Activated T-helper 2 cell treated with anti-CD3 and anti-CD28 coated beads, Interferon-gamma antibody, Interleukin-2, Interleukin-4, amounts not matched to agents 10 μg/mL and 5 μg/mL and 100 μg/mL, durations not matched to agents 14 hours and 24 hours and 36 hours (primary cell): ENCODE measurements around the gene DNAJB14. TPM values are rescaled to one million over a fixed set of nuclear protein-coding genes. Genes with fewer than 3 reads are reported as not detected.

Experiments
- DNase-seq: peaks from one replicate; pipeline ENCODE4 v3.0.0; 2021; ENCODE audit warnings: low spot score
- H3K27ac Mint-ChIP-seq: one replicate; pipeline ENCODE4 v1.8.0; 2021; ENCODE audit warnings: mixed read lengths
- H3K27me3 Mint-ChIP-seq: one replicate; pipeline ENCODE4 v1.8.0; 2021; ENCODE audit warnings: low read depth, mixed read lengths
- H3K36me3 Mint-ChIP-seq: one replicate; pipeline ENCODE4 v1.8.0; 2021; ENCODE audit warnings: low read depth, mixed read lengths
- H3K4me1 Mint-ChIP-seq: one replicate; pipeline ENCODE4 v1.8.0; 2021; ENCODE audit warnings: low read depth, mixed read lengths
- H3K4me3 Mint-ChIP-seq: one replicate; pipeline ENCODE4 v1.8.0; 2021; ENCODE audit warnings: low read depth, mild to moderate bottlenecking, moderate library complexity, mixed read lengths
- H3K9me3 Mint-ChIP-seq: one replicate; pipeline ENCODE4 v1.8.0; 2021; ENCODE audit warnings: mixed read lengths
- intact Hi-C: fragments of 100-400 bp; cut with micrococcal nuclease; formaldehyde crosslinking; loops from one replicate; pipeline ENCODE4 v1.15.1; 2023
- total RNA-seq: library from RNA; stranded (reverse); gene quantifications from 2 replicates; pipeline ENCODE4 v1.2.3, GENCODE V29; 2022

DNAJB14 gene
- total RNA-seq, 1 donor from 2014 or later, result 49.9 TPM

DNA sequence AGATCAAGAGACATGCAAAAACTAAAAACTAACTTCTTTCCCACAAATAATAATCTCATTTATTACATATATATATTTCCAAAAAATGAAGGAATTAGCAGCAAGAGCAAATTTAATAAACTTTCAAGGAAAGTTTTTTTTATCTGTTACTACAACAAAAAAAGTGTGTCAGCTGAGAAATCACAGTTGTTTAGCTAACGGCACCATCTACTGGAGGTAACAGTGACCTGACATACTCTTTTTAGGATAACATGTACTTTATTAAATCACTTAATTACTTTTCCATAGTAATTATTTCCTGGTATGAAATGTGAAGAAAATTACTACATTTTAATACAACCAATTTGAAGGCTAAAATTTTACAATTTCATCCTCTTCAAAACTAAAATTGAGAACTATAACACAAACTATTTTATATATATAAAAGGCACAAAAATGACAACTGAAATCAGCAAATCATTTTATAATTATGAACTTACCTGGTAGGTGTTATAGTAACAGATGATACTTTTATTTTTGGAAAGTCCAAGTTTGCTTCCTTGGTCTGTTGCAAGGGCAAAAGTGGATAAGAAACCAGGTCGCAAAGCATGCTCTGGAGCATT lies 61.3 kb downstream of the DNAJB14 start:
- intact Hi-C loops, result loop anchor here (1.0 kb wide), 2 partner anchors 74 to 322 kb away; no protein-coding TSS in a partner anchor
- Mint-ChIP-seq H3K9me3 (no peaks in the 10 kb centered on the region), H3K27ac (no peak overlapping the region), H3K36me3 (peaks cover 27% of the 10 kb centered on the region), H3K4me1 (no peaks in the 10 kb centered on the region), H3K27me3 (no peaks in the 10 kb centered on the region), H3K4me3 (no peak overlapping the region)
- no peak for DNase-seq

GRCh38 chr4:99879458-99879857 lies 67.0 kb downstream of the DNAJB14 start:
- Mint-ChIP-seq H3K9me3 (no peaks in the 10 kb centered on the region), H3K27ac (no peak overlapping the region), H3K4me3 (no peak overlapping the region), H3K36me3 (peaks cover 31% of the 10 kb centered on the region), H3K4me1 (no peaks in the 10 kb centered on the region), H3K27me3 (no peaks in the 10 kb centered on the region)
- intact Hi-C loops, result no loop called here
- DNase-seq, result no peak

DNA sequence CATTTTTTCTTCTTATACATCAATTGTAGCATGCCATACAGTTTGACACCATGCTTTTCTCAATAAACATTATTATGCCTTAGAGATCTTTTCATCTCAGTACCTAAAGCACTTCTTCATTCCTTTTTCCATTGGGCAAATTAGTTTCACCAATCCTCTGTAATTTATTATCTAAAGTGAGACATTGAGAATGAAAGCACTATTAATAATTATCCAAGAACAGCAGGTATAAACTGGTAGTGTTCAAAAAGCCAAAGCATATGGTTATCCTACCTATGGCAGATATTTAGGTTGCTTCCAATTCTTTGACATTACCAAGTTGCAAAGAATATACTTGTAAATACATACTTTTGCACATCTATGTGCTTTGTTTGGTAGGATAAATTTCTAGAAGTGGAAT lies 67.8 kb downstream of the DNAJB14 start:
- no peaks in the 10 kb centered on the region for H3K9me3 Mint-ChIP-seq
- H3K27me3 Mint-ChIP-seq, result no peaks in the 10 kb centered on the region
- H3K36me3 Mint-ChIP-seq, result peaks cover 35% of the 10 kb centered on the region
- intact Hi-C loops, result no loop called here
- no peak for DNase-seq
- H3K4me3 Mint-ChIP-seq, result no peak overlapping the region
- no peak overlapping the region for H3K27ac Mint-ChIP-seq
- H3K4me1 Mint-ChIP-seq, result no peaks in the 10 kb centered on the region

GRCh38 chr4:99876946-99877345 lies 69.5 kb downstream of the DNAJB14 start:
- Mint-ChIP-seq H3K27ac (no peak overlapping the region), H3K36me3 (peaks cover 34% of the 10 kb centered on the region), H3K4me3 (no peak overlapping the region), H3K4me1 (peaks cover 5% of the 10 kb centered on the region), H3K27me3 (no peaks in the 10 kb centered on the region), H3K9me3 (no peaks in the 10 kb centered on the region)
- DNase-seq, result no peak
- intact Hi-C loops, result no loop called here

DNA sequence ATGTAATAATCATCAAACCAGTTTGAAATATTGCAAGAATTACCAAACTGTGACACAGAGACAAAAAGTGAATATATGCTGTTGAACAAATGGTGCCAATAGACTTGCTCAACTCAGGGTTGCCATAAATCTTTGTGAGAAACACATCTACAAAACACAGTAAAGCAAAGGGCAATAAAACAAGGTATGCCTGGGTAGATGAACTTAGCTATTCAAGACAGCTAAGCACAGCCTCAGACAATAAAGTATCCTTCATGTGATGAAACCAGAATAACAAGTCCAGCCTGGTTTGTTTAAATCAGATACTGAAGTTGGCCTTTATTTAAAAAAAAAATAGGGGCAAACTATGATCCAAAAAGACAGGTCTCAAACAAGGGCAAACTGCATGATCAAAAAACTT lies 71.3 kb downstream of the DNAJB14 start:
- intact Hi-C loops, result no loop called here
- H3K36me3 Mint-ChIP-seq, result peaks cover 31% of the 10 kb centered on the region
- DNase-seq, result no peak
- H3K4me1 Mint-ChIP-seq, result peaks cover 13% of the 10 kb centered on the region
- H3K27me3 Mint-ChIP-seq, result no peaks in the 10 kb centered on the region
- H3K4me3 Mint-ChIP-seq, result no peak overlapping the region
- H3K9me3 Mint-ChIP-seq, result no peaks in the 10 kb centered on the region
- H3K27ac Mint-ChIP-seq, result no peak overlapping the region

GRCh38 chr4:99872570-99872969 lies 73.8 kb downstream of the DNAJB14 start:
- Mint-ChIP-seq H3K9me3 (no peaks in the 10 kb centered on the region), H3K4me1 (peaks cover 22% of the 10 kb centered on the region), H3K27me3 (no peaks in the 10 kb centered on the region), H3K27ac (peak overlapping the region; percentile 18), H3K36me3 (peaks cover 37% of the 10 kb centered on the region), H3K4me3 (no peak overlapping the region)
- no peak for DNase-seq
- intact Hi-C loops, result loop anchor here (1.0 kb wide), 1 partner anchor 11 kb away; no protein-coding TSS in a partner anchor

- no peaks in the 10 kb centered on the region for H3K9me3 Mint-ChIP-seq
- no peak for DNase-seq
- H3K4me3 Mint-ChIP-seq, result no peak overlapping the region
- peaks cover 55% of the 10 kb centered on the region for H3K36me3 Mint-ChIP-seq
- peak overlapping the region; percentile 65 for H3K27ac Mint-ChIP-seq
- intact Hi-C loops, result loop anchor here (1.0 kb wide), 1 partner anchor 20 kb away; no protein-coding TSS in a partner anchor
- H3K4me1 Mint-ChIP-seq, result peaks cover 27% of the 10 kb centered on the region
- no peaks in the 10 kb centered on the region for H3K27me3 Mint-ChIP-seq
These were observed 78.3 kb downstream of the DNAJB14 start for GRCh38 chr4:99868126-99868596.

DNA sequence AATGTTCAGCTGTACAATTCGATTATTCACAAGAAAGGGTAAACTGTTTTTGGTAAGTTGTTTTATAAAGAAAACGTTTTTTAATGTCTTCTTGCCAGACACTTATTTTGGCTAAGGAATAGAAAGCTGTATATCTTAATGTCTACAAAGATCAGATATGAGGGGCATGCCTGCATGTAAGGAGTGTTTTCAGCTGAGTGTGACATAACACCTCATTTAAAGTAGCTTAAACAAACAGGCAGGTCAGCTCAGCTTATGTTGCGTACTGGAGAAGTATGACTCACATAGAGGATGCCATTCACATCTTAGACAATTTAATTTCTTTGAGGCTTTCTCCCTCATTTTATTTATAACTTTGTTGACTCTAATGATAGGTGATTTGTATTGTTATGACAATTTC lies 82.6 kb downstream of the DNAJB14 start:
- H3K4me3 Mint-ChIP-seq, result no peak overlapping the region
- no peak for DNase-seq
- H3K9me3 Mint-ChIP-seq, result no peaks in the 10 kb centered on the region
- H3K36me3 Mint-ChIP-seq, result peaks cover 59% of the 10 kb centered on the region
- intact Hi-C loops, result no loop called here
- H3K27ac Mint-ChIP-seq, result no peak overlapping the region
- peaks cover 35% of the 10 kb centered on the region for H3K4me1 Mint-ChIP-seq
- H3K27me3 Mint-ChIP-seq, result no peaks in the 10 kb centered on the region

DNA sequence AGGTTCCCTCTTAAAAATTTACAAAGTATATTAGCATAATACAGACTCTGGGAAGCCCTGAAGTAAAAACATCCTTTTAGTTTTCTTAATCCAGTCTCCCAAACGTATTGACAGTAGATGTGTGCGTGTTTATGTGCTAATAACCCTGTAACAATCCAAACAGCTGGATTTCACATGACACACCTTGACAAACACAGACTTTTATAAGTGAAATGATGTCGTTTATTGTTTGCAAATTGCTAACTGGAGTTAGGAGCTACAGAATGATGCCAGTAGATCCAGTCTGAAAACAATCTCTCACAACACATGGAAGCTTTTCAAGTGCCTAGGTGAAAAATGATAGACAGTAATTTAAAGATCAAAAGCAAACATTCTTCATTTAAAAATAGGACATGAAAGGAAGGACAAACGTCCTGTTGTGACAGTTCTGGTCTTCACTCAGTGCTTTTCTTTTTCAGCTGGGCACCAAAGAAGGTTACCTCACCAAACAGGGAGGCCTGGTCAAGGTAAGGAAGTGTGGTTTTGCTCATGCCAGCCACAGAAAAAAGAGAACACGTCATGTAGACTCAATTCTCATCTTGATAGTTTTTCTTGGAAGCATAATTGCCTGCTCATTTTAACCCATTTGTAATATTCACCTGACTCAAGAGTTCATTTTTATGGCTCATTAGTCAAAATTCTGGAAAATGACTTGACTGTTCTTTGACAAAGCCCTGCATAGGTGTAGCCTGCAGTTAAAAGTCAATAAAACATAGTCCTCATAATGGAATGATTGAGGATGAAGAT lies 85.1 kb downstream of the DNAJB14 start:
- intact Hi-C loops, result loop anchor here (1.0 to 2.0 kb wide), 3 partner anchors 10 to 15 kb away; no protein-coding TSS in a partner anchor
- peaks cover 57% of the 10 kb centered on the region for H3K36me3 Mint-ChIP-seq
- no peaks in the 10 kb centered on the region for H3K27me3 Mint-ChIP-seq
- peak overlapping the region; percentile 52 for H3K27ac Mint-ChIP-seq
- H3K4me1 Mint-ChIP-seq, result peaks cover 41% of the 10 kb centered on the region
- DNase-seq, result no peak
- no peak overlapping the region for H3K4me3 Mint-ChIP-seq
- no peaks in the 10 kb centered on the region for H3K9me3 Mint-ChIP-seq

DNA sequence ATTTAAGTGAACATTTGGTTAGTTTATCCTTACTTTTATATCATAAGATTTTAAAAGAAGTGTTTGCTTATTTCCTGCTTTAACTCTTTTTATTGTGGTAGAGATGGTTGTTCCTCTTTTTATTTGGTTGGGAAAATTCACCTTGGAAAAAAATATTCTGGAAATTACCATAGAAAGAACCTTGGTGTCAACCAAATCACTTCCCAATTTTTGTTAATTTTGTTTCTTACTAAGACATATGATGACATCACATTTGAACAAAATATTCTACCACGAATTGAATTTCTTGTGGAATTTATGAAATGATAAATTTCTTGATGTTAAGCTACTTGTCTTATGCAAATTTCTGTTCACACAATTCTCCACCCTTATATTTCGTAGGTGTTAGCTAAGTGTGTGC lies 85.9 kb downstream of the DNAJB14 start:
- H3K36me3 Mint-ChIP-seq, result peaks cover 56% of the 10 kb centered on the region
- intact Hi-C loops, result loop anchor here (2.0 kb wide), 1 partner anchor 14 kb away; no protein-coding TSS in a partner anchor
- peaks cover 47% of the 10 kb centered on the region for H3K4me1 Mint-ChIP-seq

GRCh38 chr4:99859618-99860017 lies 86.8 kb downstream of the DNAJB14 start:
- no peak overlapping the region for H3K4me3 Mint-ChIP-seq
- H3K27me3 Mint-ChIP-seq, result no peaks in the 10 kb centered on the region
- H3K9me3 Mint-ChIP-seq, result no peaks in the 10 kb centered on the region
- DNase-seq, result no peak
- no peak overlapping the region for H3K27ac Mint-ChIP-seq
- intact Hi-C loops, result loop anchor here (2.0 to 10.0 kb wide), 3 partner anchors 13 to 1555 kb away; no protein-coding TSS in a partner anchor
- H3K36me3 Mint-ChIP-seq, result peaks cover 57% of the 10 kb centered on the region
- peaks cover 56% of the 10 kb centered on the region for H3K4me1 Mint-ChIP-seq

More for the DNA sequence above, 85.9 kb downstream of the DNAJB14 start:
- no peak overlapping the region for H3K4me3 Mint-ChIP-seq
- H3K9me3 Mint-ChIP-seq, result no peaks in the 10 kb centered on the region
- no peaks in the 10 kb centered on the region for H3K27me3 Mint-ChIP-seq
- no peak for DNase-seq
- H3K27ac Mint-ChIP-seq, result no peak overlapping the region

DNA sequence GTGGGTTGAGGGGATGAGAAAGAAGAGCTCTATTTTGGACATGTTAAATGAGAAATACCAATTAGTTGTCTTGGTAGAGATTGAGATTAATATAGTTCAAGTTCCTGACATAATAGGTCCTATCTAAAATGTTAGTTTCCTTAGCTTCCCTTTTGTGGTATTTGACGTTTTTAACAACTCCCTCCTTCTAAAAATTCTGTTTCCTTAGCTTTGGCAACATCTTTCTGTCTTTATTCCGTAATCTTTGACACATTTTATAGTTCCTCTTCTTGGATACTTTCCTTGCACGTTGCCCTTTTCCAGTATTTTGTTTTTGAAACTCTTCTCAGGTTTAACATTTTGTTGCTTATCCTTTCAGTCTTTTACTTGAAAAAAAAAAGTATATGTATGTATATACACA lies 89.1 kb downstream of the DNAJB14 start:
- DNase-seq, result no peak
- Mint-ChIP-seq H3K27me3 (no peaks in the 10 kb centered on the region), H3K4me1 (peaks cover 69% of the 10 kb centered on the region)

DNA sequence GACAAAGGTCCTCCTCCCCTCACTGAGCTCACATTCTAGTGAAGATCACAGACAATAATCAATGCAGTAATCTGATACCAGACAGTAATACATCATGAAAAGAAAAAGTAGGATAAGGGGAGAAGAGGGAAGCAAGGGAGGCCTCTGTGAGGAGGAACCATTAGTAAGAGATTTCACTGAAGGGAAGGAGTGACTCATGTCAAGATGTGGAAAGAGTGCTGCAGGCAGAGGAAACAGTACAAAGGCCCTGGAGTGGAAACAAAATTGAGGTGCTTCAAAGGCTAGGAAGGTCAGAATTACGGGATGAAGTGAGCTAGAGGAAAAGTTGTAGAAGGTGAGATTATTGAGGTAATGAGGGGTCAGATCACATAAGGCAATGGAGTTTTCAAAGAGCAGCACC lies 90.3 kb downstream of the DNAJB14 start:
- peak overlapping the region; percentile 86 for H3K27ac Mint-ChIP-seq
- intact Hi-C loops, result loop anchor here (1.0 to 10.0 kb wide), 3 partner anchors 9 to 1559 kb away; no protein-coding TSS in a partner anchor
- no peak for DNase-seq
- H3K36me3 Mint-ChIP-seq, result peaks cover 54% of the 10 kb centered on the region
- peak overlapping the region; percentile 34 for H3K4me3 Mint-ChIP-seq
- no peaks in the 10 kb centered on the region for H3K9me3 Mint-ChIP-seq
- H3K27me3 Mint-ChIP-seq, result no peaks in the 10 kb centered on the region
- H3K4me1 Mint-ChIP-seq, result peaks cover 66% of the 10 kb centered on the region

More for the DNA sequence above, 89.1 kb downstream of the DNAJB14 start:
- Mint-ChIP-seq H3K9me3 (no peaks in the 10 kb centered on the region), H3K27ac (peak overlapping the region; percentile 37), H3K4me3 (no peak overlapping the region), H3K36me3 (peaks cover 60% of the 10 kb centered on the region)
- intact Hi-C loops, result loop anchor here (10.0 kb wide), 2 partner anchors 1193 to 1557 kb away; no protein-coding TSS in a partner anchor
